ENCODE results near the gene ZNF101. TPM values are rescaled to one million over a fixed set of nuclear protein-coding genes. Genes with fewer than 3 reads are reported as not detected.

The ZNF101 gene
- total RNA-seq, 1 experiment from 2014 or later, result 51.4 TPM

DNA sequence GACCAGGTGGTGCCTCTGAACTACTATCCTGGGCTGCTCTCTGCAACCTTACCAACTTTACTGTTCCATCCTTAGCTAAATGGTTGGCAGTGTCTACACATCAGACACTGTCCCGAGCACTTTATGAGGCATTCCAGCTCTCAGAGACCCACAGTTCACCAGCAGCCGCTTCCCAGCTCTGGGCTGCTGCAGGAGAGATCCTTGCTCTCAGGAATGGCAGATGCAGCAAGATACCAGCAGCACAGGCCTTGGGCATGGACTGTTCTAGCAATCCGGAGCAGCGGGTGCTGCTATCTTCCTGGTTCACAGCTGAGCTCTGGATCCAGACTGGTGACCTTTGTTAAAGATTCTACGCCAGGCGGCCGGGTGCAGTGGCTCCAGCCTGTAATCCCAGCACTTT, 37.3 kb upstream of the ZNF101 start:
- TF ChIP-seq, protein P1, sequence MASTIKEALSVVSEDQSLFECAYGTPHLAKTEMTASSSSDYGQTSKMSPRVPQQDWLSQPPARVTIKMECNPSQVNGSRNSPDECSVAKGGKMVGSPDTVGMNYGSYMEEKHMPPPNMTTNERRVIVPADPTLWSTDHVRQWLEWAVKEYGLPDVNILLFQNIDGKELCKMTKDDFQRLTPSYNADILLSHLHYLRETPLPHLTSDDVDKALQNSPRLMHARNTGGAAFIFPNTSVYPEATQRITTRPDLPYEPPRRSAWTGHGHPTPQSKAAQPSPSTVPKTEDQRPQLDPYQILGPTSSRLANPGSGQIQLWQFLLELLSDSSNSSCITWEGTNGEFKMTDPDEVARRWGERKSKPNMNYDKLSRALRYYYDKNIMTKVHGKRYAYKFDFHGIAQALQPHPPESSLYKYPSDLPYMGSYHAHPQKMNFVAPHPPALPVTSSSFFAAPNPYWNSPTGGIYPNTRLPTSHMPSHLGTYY (CRISPR knock-in tag; IDR thresholded peaks at IDR 0.05), result no peak
- TF ChIP-seq NR1H2 (CRISPR knock-in tag; IDR thresholded peaks at IDR 0.05) (no peak), ZNF396 (CRISPR knock-in tag; IDR thresholded peaks at IDR 0.05; ENCODE audit: borderline replicate concordance) (no peak), ZNF263 (CRISPR knock-in tag; IDR thresholded peaks at IDR 0.05; ENCODE audit: low read depth) (no peak), HMGA2 (CRISPR knock-in tag; IDR thresholded peaks at IDR 0.05) (no peak), GRHL2 (CRISPR knock-in tag; IDR thresholded peaks at IDR 0.05; ENCODE audit: insufficient replicate concordance, severe bottlenecking) (no peak)
- TF ChIP-seq, protein P2, sequence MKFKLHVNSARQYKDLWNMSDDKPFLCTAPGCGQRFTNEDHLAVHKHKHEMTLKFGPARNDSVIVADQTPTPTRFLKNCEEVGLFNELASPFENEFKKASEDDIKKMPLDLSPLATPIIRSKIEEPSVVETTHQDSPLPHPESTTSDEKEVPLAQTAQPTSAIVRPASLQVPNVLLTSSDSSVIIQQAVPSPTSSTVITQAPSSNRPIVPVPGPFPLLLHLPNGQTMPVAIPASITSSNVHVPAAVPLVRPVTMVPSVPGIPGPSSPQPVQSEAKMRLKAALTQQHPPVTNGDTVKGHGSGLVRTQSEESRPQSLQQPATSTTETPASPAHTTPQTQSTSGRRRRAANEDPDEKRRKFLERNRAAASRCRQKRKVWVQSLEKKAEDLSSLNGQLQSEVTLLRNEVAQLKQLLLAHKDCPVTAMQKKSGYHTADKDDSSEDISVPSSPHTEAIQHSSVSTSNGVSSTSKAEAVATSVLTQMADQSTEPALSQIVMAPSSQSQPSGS (CRISPR knock-in tag; IDR thresholded peaks at IDR 0.05; ENCODE audit: borderline replicate concordance, low read depth), result no peak
- TF ChIP-seq, protein P3, sequence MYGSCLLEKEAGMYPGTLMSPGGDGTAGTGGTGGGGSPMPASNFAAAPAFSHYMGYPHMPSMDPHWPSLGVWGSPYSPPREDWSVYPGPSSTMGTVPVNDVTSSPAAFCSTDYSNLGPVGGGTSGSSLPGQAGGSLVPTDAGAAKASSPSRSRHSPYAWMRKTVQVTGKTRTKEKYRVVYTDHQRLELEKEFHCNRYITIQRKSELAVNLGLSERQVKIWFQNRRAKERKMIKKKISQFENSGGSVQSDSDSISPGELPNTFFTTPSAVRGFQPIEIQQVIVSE (CRISPR knock-in tag; IDR thresholded peaks at IDR 0.05; ENCODE audit: borderline replicate concordance), result no peak
- TF ChIP-seq, protein P4, sequence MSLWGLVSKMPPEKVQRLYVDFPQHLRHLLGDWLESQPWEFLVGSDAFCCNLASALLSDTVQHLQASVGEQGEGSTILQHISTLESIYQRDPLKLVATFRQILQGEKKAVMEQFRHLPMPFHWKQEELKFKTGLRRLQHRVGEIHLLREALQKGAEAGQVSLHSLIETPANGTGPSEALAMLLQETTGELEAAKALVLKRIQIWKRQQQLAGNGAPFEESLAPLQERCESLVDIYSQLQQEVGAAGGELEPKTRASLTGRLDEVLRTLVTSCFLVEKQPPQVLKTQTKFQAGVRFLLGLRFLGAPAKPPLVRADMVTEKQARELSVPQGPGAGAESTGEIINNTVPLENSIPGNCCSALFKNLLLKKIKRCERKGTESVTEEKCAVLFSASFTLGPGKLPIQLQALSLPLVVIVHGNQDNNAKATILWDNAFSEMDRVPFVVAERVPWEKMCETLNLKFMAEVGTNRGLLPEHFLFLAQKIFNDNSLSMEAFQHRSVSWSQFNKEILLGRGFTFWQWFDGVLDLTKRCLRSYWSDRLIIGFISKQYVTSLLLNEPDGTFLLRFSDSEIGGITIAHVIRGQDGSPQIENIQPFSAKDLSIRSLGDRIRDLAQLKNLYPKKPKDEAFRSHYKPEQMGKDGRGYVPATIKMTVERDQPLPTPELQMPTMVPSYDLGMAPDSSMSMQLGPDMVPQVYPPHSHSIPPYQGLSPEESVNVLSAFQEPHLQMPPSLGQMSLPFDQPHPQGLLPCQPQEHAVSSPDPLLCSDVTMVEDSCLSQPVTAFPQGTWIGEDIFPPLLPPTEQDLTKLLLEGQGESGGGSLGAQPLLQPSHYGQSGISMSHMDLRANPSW (CRISPR knock-in tag; conservative IDR thresholded peaks at IDR 0.05; ENCODE audit: low read depth), result no peak
- TF ChIP-seq, protein P5, sequence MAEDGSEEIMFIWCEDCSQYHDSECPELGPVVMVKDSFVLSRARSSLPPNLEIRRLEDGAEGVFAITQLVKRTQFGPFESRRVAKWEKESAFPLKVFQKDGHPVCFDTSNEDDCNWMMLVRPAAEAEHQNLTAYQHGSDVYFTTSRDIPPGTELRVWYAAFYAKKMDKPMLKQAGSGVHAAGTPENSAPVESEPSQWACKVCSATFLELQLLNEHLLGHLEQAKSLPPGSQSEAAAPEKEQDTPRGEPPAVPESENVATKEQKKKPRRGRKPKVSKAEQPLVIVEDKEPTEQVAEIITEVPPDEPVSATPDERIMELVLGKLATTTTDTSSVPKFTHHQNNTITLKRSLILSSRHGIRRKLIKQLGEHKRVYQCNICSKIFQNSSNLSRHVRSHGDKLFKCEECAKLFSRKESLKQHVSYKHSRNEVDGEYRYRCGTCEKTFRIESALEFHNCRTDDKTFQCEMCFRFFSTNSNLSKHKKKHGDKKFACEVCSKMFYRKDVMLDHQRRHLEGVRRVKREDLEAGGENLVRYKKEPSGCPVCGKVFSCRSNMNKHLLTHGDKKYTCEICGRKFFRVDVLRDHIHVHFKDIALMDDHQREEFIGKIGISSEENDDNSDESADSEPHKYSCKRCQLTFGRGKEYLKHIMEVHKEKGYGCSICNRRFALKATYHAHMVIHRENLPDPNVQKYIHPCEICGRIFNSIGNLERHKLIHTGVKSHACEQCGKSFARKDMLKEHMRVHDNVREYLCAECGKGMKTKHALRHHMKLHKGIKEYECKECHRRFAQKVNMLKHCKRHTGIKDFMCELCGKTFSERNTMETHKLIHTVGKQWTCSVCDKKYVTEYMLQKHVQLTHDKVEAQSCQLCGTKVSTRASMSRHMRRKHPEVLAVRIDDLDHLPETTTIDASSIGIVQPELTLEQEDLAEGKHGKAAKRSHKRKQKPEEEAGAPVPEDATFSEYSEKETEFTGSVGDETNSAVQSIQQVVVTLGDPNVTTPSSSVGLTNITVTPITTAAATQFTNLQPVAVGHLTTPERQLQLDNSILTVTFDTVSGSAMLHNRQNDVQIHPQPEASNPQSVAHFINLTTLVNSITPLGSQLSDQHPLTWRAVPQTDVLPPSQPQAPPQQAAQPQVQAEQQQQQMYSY (CRISPR knock-in tag; IDR thresholded peaks at IDR 0.05), result no peak
- Mint-ChIP-seq H3K36me3 (peaks cover 20% of the 10 kb centered on the region), H3K4me3 (no peak overlapping the region), H3K27me3 (ENCODE audit: low read depth) (no peaks in the 10 kb centered on the region; the same call in 1 of the 2 replicates), H3K9me3 (no peaks in the 10 kb centered on the region), H3K27ac (no peak overlapping the region), H3K4me1 (peaks cover 13% of the 10 kb centered on the region)
- no peak for ATAC-seq
- DNase-seq (ENCODE audit: low spot score), result no peak
- ChIA-PET POLR2A (no interaction called here), CTCF (interaction anchor here (1.2 kb wide), 2 partner anchors 12 to 77 kb away, joined by 3 to 5 read pairs; partner anchors contain the start of gene GMIP)

DNA sequence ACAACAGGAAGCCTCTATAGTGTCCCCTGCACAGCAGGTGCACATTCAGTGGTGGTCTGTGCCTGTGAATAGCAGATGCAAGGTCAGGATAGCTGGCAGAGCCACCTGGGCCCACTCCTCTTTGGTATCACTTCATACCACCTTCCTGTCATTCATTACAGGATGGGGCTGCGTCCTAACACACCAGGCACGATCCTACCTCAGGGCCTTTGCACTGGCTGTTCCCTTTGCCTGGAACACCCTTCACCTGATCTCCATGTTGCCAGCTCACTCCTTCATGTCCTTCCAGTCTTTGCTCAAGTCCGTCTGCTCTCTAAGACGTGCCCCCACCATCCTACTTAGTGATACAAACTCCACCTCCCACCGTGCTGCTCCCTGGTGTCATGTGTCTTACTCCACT, 36.0 kb upstream of the ZNF101 start:
- Mint-ChIP-seq H3K4me1 (peaks cover 3% of the 10 kb centered on the region; the same call in 1 of the 2 replicates), H3K27ac (no peak overlapping the region), H3K27me3 (ENCODE audit: low read depth) (no peaks in the 10 kb centered on the region), H3K36me3 (peaks cover 19% of the 10 kb centered on the region), H3K9me3 (no peaks in the 10 kb centered on the region), H3K4me3 (no peak overlapping the region)
- ChIA-PET POLR2A (no interaction called here), CTCF (interaction anchor here (1.0 kb wide), 1 partner anchor 80 kb away, joined by 3 read pairs; no protein-coding TSS in a partner anchor)
- DNase-seq (ENCODE audit: low spot score) (no peak), ATAC-seq (no peak)
- no peak for TF ChIP-seq NFATC4 (CRISPR knock-in tag; IDR thresholded peaks at IDR 0.05)
- TF ChIP-seq ZBTB21 (CRISPR knock-in tag; IDR thresholded peaks at IDR 0.05; ENCODE audit: borderline replicate concordance), result no peak
- no peak for TF ChIP-seq HMGA2 (CRISPR knock-in tag; IDR thresholded peaks at IDR 0.05)
- TF ChIP-seq, protein P6, sequence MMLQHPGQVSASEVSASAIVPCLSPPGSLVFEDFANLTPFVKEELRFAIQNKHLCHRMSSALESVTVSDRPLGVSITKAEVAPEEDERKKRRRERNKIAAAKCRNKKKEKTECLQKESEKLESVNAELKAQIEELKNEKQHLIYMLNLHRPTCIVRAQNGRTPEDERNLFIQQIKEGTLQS (CRISPR knock-in tag; conservative IDR thresholded peaks at IDR 0.05), result no peak
- TF ChIP-seq, protein P7, sequence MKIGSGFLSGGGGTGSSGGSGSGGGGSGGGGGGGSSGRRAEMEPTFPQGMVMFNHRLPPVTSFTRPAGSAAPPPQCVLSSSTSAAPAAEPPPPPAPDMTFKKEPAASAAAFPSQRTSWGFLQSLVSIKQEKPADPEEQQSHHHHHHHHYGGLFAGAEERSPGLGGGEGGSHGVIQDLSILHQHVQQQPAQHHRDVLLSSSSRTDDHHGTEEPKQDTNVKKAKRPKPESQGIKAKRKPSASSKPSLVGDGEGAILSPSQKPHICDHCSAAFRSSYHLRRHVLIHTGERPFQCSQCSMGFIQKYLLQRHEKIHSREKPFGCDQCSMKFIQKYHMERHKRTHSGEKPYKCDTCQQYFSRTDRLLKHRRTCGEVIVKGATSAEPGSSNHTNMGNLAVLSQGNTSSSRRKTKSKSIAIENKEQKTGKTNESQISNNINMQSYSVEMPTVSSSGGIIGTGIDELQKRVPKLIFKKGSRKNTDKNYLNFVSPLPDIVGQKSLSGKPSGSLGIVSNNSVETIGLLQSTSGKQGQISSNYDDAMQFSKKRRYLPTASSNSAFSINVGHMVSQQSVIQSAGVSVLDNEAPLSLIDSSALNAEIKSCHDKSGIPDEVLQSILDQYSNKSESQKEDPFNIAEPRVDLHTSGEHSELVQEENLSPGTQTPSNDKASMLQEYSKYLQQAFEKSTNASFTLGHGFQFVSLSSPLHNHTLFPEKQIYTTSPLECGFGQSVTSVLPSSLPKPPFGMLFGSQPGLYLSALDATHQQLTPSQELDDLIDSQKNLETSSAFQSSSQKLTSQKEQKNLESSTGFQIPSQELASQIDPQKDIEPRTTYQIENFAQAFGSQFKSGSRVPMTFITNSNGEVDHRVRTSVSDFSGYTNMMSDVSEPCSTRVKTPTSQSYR (CRISPR knock-in tag; IDR thresholded peaks at IDR 0.05), result no peak
- TF ChIP-seq TEAD4 (CRISPR knock-in tag; IDR thresholded peaks at IDR 0.05), result no peak
- TF ChIP-seq, protein P8, sequence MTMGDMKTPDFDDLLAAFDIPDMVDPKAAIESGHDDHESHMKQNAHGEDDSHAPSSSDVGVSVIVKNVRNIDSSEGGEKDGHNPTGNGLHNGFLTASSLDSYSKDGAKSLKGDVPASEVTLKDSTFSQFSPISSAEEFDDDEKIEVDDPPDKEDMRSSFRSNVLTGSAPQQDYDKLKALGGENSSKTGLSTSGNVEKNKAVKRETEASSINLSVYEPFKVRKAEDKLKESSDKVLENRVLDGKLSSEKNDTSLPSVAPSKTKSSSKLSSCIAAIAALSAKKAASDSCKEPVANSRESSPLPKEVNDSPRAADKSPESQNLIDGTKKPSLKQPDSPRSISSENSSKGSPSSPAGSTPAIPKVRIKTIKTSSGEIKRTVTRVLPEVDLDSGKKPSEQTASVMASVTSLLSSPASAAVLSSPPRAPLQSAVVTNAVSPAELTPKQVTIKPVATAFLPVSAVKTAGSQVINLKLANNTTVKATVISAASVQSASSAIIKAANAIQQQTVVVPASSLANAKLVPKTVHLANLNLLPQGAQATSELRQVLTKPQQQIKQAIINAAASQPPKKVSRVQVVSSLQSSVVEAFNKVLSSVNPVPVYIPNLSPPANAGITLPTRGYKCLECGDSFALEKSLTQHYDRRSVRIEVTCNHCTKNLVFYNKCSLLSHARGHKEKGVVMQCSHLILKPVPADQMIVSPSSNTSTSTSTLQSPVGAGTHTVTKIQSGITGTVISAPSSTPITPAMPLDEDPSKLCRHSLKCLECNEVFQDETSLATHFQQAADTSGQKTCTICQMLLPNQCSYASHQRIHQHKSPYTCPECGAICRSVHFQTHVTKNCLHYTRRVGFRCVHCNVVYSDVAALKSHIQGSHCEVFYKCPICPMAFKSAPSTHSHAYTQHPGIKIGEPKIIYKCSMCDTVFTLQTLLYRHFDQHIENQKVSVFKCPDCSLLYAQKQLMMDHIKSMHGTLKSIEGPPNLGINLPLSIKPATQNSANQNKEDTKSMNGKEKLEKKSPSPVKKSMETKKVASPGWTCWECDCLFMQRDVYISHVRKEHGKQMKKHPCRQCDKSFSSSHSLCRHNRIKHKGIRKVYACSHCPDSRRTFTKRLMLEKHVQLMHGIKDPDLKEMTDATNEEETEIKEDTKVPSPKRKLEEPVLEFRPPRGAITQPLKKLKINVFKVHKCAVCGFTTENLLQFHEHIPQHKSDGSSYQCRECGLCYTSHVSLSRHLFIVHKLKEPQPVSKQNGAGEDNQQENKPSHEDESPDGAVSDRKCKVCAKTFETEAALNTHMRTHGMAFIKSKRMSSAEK (CRISPR knock-in tag; IDR thresholded peaks at IDR 0.05; ENCODE audit: borderline replicate concordance), result no peak
